Measurements from ENCODE around the gene PNPLA1.

- TF ChIP-seq CTCF (IDR thresholded peaks at IDR 0.05) (no peak), SIN3A (IDR thresholded peaks at IDR 0.05; ENCODE audit: borderline replicate concordance, insufficient read depth, low read depth, low read length) (no peak)
Observed at GRCh38 chr6:36244641-36245280, 25.1 kb upstream of the PNPLA1 start.
